PC-3 (cell line): Measurements from ENCODE around the gene ERICH2. TPM values are rescaled to one million over a fixed set of nuclear protein-coding genes. Genes with fewer than 3 reads are reported as not detected.

Source experiments
- ATAC-seq: fragments of 200-7000 bp; cut with Tn5 transposase; 2 replicates; pipeline ENCODE4 v1.9.1; 2020; ENCODE audit warnings: mild to moderate bottlenecking, moderate library complexity
- BruUV-seq: library from RNA; stranded (reverse); fragments of 400-500 nt; replicated peaks from 2 replicates; lab custom pipeline; 2021; lab: Mats Ljungman, UMichigan
- CTCF ChIA-PET: fragments of 300-600 bp; sonication (Branson Sonifier 250); formaldehyde crosslinking; loops from one replicate; lab custom pipeline; 2022; ENCODE audit warnings: antibody characterized with exemption; lab: Charles Lee
- POLR2A ChIA-PET: fragments of 300-600 bp; sonication (Branson Sonifier 250); formaldehyde crosslinking; loops from one replicate; lab custom pipeline; 2022; ENCODE audit warnings: antibody characterized with exemption; ENCODE audit not compliant: unreplicated experiment; lab: Charles Lee
- DNase-seq: peaks from one replicate; pipeline ENCODE4 v3.0.0-alpha.2; 2015
- H2AFZ ChIP-seq: fragments of 300-600 bp; sonication (generic); 2 replicates; pipeline ENCODE4 v1.6.0; 2016; ENCODE audit warnings: antibody characterized with exemption, low read length
- H3F3A ChIP-seq: fragments of 300-600 bp; sonication (generic); one replicate; pipeline ENCODE4 v1.6.0; 2017; ENCODE audit warnings: antibody characterized with exemption, low read length, control low read depth, mild to moderate bottlenecking; ENCODE audit not compliant: unreplicated experiment
- H3K27ac ChIP-seq: fragments of 300-600 bp; sonication (generic); 2 replicates; pipeline ENCODE4 v1.5.1; 2016; ENCODE audit warnings: mild to moderate bottlenecking, low read length
- H3K27me3 ChIP-seq: fragments of 300-600 bp; sonication (generic); 2 replicates; pipeline ENCODE4 v1.6.1; 2016; ENCODE audit warnings: low read length, mixed read lengths
- H3K36me3 ChIP-seq: fragments of 300-600 bp; sonication (generic); 2 replicates; pipeline ENCODE4 v1.6.1; 2016; ENCODE audit warnings: low read depth, mixed run types, low read length, mixed read lengths
- H3K4me1 ChIP-seq: fragments of 300-600 bp; sonication (generic); 2 replicates; pipeline ENCODE4 v1.5.1; 2016; ENCODE audit warnings: low read length; ENCODE audit not compliant: insufficient read depth
- H3K4me2 ChIP-seq: fragments of 300-600 bp; sonication (generic); 2 replicates; pipeline ENCODE4 v1.6.0; 2016; ENCODE audit warnings: low read length
- H3K4me3 ChIP-seq: fragments of 300-600 bp; sonication (generic); 2 replicates; pipeline ENCODE4 v1.5.1; 2016; ENCODE audit warnings: mild to moderate bottlenecking, low read length, mixed read lengths
- H3K79me2 ChIP-seq: fragments of 300-600 bp; sonication (generic); 2 replicates; pipeline ENCODE4 v1.6.1; 2017; ENCODE audit warnings: low read length, mixed read lengths
- H3K9ac ChIP-seq: fragments of 300-600 bp; sonication (generic); 2 replicates; pipeline ENCODE4 v1.6.0; 2016; ENCODE audit warnings: mild to moderate bottlenecking, low read length
- H3K9me2 ChIP-seq: fragments of 300-600 bp; sonication (generic); replicated peaks from 2 replicates; pipeline ENCODE4 v1.6.1; 2016; ENCODE audit warnings: mixed run types, low read length, mixed read lengths
- H3K9me3 ChIP-seq: fragments of 300-600 bp; sonication (generic); 2 replicates; pipeline ENCODE4 v1.6.1; 2016; ENCODE audit warnings: low read length, mixed read lengths
- H4K20me1 ChIP-seq: fragments of 300-600 bp; sonication (generic); 2 replicates; pipeline ENCODE4 v1.6.1; 2016; ENCODE audit warnings: low read length, mixed read lengths
- EZH2 ChIP-seq: fragments of 300-600 bp; sonication (generic); IDR thresholded peaks from one replicate; pipeline ENCODE4 v1.6.1; 2017; ENCODE audit warnings: antibody characterized with exemption, mild to moderate bottlenecking, low read length; ENCODE audit not compliant: unreplicated experiment
- EZH2phosphoT487 ChIP-seq: fragments of 300-600 bp; sonication (generic); IDR thresholded peaks from 2 replicates; pipeline ENCODE4 v1.6.1; 2018; ENCODE audit warnings: mild to moderate bottlenecking, antibody characterized with exemption, low read length, borderline replicate concordance
- intact Hi-C: fragments of 100-400 bp; cut with micrococcal nuclease; formaldehyde crosslinking; loops from 2 replicates; pipeline ENCODE4 v1.9.0; 2023
- total RNA-seq: library from RNA; depleted of rRNA; stranded (reverse); fragments of >200 nt; gene quantifications from 2 replicates; pipeline ENCODE4 v1.2.3, GENCODE V29; 2014
- TF ChIP-seq, protein P1 (sequence below): fragments of 300-600 bp; sonication (generic); conservative IDR thresholded peaks from 2 replicates; pipeline ENCODE4 v1.5.1; 2017; ENCODE audit warnings: antibody characterized with exemption, low read depth, mild to moderate bottlenecking, low read length

The ERICH2 gene
- total RNA-seq, 1 experiment from 2014 or later: 1.9 TPM

DNA sequence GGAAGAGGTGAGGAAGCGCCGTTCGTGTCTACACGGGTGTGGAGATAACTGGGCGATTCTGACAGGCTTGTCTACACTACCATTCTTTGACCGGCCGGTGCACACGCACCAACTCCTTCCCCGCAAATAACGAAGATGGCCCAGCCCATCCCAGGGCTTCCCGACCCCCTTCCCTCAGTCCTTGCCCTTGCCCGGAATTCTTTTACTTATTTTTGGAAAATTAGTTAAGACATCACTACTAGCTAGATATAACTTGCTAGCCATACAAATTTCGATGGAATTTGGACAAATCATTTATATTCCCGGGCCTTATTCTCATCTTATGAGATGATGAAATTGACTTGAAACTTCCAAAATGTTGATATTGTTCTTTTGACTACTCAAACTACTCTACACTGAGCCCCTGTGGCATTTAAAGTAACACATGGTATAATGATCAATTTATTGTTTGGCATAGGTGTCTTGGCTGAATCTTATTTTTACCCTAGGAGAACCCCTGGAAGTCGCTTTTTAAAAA lies 1.3 kb downstream of the ERICH2 start:
- Histone ChIP-seq H3K4me1 (peaks cover 7% of the 10 kb centered on the region; the same call in 1 of the 2 replicates), H3K4me3 (peak overlapping the region; percentile 99), H3K79me2 (no peaks in the 10 kb centered on the region), H3K36me3 (no peaks in the 10 kb centered on the region), H3K9me3 (no peaks in the 10 kb centered on the region), H3K4me2 (peak overlapping the region; percentile 93), H2AFZ (peak overlapping the region; percentile 99), H3F3A (no peaks in the 10 kb centered on the region), H3K9ac (peak overlapping the region; percentile 67), H4K20me1 (no peaks in the 10 kb centered on the region), H3K9me2 (no peaks in the 10 kb centered on the region), H3K27me3 (no peaks in the 10 kb centered on the region), H3K27ac (no peak overlapping the region)
- no TSS peak for BruUV-seq
- ATAC-seq: no peak
- POLR2A ChIA-PET: interaction anchor here (0.6 kb wide), 1 partner anchor 39 kb away, joined by 3 read pairs; no protein-coding TSS in a partner anchor
- intact Hi-C loops: loop anchor here (2.0 kb wide), 1 partner anchor 33 kb away; no protein-coding TSS in a partner anchor
- no peak for DNase-seq
- CTCF ChIA-PET: interaction anchor here (0.7 to 1.4 kb wide), 2 partner anchors 32 to 101 kb away, joined by 4 read pairs; no protein-coding TSS in a partner anchor
- TF ChIP-seq, protein P1, sequence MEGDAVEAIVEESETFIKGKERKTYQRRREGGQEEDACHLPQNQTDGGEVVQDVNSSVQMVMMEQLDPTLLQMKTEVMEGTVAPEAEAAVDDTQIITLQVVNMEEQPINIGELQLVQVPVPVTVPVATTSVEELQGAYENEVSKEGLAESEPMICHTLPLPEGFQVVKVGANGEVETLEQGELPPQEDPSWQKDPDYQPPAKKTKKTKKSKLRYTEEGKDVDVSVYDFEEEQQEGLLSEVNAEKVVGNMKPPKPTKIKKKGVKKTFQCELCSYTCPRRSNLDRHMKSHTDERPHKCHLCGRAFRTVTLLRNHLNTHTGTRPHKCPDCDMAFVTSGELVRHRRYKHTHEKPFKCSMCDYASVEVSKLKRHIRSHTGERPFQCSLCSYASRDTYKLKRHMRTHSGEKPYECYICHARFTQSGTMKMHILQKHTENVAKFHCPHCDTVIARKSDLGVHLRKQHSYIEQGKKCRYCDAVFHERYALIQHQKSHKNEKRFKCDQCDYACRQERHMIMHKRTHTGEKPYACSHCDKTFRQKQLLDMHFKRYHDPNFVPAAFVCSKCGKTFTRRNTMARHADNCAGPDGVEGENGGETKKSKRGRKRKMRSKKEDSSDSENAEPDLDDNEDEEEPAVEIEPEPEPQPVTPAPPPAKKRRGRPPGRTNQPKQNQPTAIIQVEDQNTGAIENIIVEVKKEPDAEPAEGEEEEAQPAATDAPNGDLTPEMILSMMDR: no peak
- TF ChIP-seq EZH2: no peak
- TF ChIP-seq EZH2phosphoT487: no peak

DNA sequence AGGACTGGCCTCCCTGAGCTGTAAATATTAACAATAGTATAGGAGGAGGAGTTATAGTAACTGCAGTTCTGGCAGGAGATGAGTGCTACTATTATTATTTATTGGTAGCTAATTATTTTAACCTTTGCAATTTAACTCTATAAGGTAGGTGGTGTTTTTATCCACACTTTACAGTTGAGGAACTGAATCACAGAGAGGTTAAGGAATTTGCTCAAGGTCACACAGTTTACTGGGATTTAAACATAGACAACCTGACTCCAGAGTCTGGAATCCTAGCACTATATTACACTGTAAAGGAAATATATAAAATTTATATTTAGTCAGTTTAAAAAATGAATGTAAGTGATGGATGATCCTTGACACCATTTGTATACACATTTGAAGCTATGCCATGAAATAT lies 2.1 kb downstream of the ERICH2 start:
- DNase-seq (no peak), ATAC-seq (no peak)
- no peaks in the 10 kb centered on the region for H3K9me3 ChIP-seq
- intact Hi-C loops: no loop called here
- H3K9me2 ChIP-seq: no peaks in the 10 kb centered on the region
- H3K79me2 ChIP-seq: no peaks in the 10 kb centered on the region
- H3K9ac ChIP-seq: no peak overlapping the region
- H3K27ac ChIP-seq: no peak overlapping the region
- peak overlapping the region; percentile 93 for H3K4me2 ChIP-seq
- ChIA-PET POLR2A (no interaction called here), CTCF (no interaction called here)
- H2AFZ ChIP-seq: no peak overlapping the region
- TF ChIP-seq EZH2phosphoT487: no peak
- TF ChIP-seq, protein P1: no peak
- TF ChIP-seq EZH2: no peak
- no peak overlapping the region for H3K4me3 ChIP-seq
- BruUV-seq: no TSS peak
- peaks cover 7% of the 10 kb centered on the region; the same call in 1 of the 2 replicates for H3K4me1 ChIP-seq
- H4K20me1 ChIP-seq: no peaks in the 10 kb centered on the region
- no peaks in the 10 kb centered on the region for H3F3A ChIP-seq
- no peaks in the 10 kb centered on the region for H3K27me3 ChIP-seq
- H3K36me3 ChIP-seq: no peaks in the 10 kb centered on the region

DNA sequence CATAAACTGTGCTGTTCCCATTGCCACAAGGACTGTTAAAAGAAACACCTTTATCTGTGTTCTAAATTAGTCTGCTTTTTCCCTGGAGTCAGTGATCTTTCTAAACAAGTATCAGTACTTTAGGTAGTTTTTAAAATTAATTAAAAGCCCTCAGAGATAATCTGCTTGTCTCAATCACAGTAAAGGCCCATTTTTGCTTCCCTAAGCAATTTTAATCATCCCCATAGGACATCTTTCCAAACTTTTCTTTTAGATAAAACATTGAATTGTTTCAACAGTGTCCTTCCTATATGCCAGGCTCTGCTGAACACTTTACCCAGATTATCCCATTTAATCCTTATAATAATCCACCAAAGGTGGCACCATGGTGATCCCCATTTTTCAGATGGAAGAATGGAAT lies 3.9 kb downstream of the ERICH2 start:
- BruUV-seq: no TSS peak
- Histone ChIP-seq H3F3A (no peaks in the 10 kb centered on the region), H3K4me2 (no peak overlapping the region), H4K20me1 (no peaks in the 10 kb centered on the region), H3K36me3 (no peaks in the 10 kb centered on the region), H3K27ac (no peak overlapping the region), H3K9me2 (no peaks in the 10 kb centered on the region), H3K9me3 (no peaks in the 10 kb centered on the region), H3K79me2 (no peaks in the 10 kb centered on the region), H3K4me1 (peaks cover 7% of the 10 kb centered on the region; the same call in 1 of the 2 replicates), H3K27me3 (no peaks in the 10 kb centered on the region), H3K4me3 (no peak overlapping the region), H3K9ac (no peak overlapping the region), H2AFZ (no peak overlapping the region)
- ChIA-PET CTCF (no interaction called here), POLR2A (no interaction called here)
- no peak for TF ChIP-seq EZH2
- TF ChIP-seq, protein P1: no peak
- no peak for TF ChIP-seq EZH2phosphoT487
- no peak for DNase-seq
- no peak for ATAC-seq
- intact Hi-C loops: no loop called here
